NCI-H2196 treated with DMSO at 0.1 percent for 48 hours (cell line): ENCODE data around the gene CAMK2D.

Experiments used
- DNase-seq: peaks from one replicate; lab custom pipeline; 2025; ENCODE audit not compliant: unreplicated experiment; lab: John Stamatoyannopoulos, UW

The CAMK2D gene

GRCh38 chr4:113643505-113643904 is 118.0 kb downstream of the CAMK2D start:
- DNase-seq: no peak

GRCh38 chr4:113641025-113641431 is 120.5 kb downstream of the CAMK2D start:
- DNase-seq: no peak

DNA sequence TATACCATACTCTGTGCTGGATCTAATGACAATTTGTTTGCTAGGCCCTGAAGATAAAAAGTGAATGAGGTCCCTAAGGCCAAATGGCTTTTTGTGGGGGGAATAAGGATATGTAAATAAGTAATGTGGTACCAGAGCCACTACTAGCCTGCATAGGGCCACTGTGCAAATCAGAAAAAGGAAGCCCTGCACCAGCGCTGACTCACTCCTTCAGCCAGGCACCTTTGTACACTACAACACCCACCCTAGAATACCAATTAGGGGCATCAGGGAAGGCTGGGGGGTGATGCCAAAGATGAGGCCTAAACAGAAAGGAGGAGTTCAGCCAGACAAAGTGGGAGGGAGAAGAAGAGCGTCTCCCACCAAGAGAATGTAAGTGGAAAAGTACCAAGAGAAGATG is 122.2 kb downstream of the CAMK2D start:
- no peak for DNase-seq

DNA sequence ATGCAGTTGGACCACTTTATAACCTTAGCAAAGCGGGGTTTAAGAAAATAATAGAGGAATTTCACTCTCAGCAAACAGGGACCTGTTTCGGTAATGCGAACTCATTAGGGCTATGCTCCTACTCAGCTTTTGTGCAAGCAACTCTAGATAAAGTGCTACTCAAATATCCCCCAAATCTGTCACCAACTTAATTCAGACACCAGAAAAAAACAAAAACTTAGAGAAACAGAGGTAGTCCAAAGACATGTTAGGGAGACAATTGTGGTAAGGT is 123.0 kb downstream of the CAMK2D start:
- no peak for DNase-seq

GRCh38 chr4:113637823-113638561 is 123.5 kb downstream of the CAMK2D start:
- DNase-seq: no peak

DNA sequence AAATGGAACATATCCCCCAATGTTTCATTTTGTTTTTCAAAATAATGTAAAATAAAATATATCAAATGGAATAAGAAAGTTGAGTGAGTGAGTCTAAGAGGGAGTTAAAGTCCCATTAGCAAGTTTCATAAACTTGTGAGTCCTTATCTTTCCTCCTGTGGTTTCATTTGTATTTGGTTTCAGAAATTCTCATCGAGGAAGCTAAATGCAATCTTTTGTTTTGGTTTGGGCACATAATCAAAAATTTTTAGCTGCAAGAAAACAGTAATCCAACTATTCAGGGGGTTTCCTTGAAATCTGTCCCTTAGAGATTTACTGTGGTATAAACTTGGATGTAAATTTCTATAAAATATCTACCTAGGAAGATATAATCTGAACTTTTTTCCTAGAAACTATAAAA is 124.2 kb downstream of the CAMK2D start:
- DNase-seq: no peak

DNA sequence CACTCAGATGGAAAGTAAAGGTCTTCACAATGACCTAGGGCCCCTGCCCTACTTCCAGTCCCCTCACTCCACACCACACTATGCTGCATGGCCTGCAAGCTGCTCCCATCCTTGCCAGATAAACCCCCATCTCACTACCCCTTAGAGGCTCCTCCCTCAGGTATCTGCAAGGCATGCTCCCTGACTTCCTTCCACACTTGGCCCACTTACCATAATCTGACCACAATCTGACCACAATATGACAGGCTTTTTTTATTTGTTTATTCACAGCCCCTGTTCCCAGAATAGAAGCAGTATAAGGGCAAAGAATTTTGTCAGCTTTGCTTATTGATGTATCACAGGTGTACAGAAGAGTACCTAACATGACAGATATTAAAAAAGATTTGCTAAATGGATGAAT is 124.7 kb downstream of the CAMK2D start:
- DNase-seq: no peak

DNA sequence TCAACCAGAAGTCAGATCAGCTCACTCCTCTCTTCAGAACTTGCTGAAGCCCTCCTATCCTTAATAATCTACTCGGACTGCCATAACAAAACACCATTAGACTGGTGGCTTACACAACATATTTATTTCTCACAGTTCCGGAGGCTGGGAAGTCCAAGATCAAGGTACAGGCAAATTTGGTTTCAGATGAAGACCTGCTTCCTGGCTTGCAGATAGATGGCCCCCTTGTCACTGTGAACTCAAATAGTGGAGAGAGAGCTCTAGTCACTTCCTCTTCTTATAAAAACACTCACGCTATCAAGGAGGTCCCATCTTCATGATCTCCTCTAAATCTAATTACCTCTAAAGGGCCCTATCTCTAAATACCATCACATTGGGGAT is 125.1 kb downstream of the CAMK2D start:
- DNase-seq: no peak

DNA sequence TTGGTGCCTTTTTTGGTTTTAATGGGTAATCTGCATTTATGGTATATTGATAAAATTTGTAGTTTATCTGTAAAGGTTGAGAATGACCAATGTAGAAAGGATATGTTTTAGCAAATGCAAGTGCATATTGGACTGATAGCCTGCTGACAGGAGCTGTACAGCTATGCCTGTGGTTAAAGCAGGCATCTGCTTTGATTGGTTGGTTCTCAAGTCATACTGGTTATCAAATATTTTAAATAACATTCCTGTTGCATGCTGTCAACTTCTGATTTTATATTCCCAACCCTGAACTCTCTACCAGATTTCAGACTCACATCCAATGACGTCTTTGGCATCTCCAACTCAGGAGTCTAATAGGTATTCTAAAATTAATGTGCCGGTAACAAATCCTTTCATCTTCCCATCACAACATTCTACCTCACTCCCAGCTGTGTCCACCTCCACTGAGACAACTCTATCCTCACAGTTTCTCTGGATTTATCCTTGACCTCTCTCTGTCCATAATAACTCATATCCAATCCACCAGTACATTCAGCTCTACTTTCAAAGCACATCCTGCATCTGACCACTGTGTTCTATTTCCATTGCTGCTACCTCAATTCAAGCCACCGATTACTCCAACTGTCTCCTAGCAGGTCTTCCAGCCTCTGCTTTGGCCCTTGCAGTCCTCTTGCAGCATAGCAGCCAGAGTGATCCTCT is 125.7 kb downstream of the CAMK2D start:
- DNase-seq: no peak

DNA sequence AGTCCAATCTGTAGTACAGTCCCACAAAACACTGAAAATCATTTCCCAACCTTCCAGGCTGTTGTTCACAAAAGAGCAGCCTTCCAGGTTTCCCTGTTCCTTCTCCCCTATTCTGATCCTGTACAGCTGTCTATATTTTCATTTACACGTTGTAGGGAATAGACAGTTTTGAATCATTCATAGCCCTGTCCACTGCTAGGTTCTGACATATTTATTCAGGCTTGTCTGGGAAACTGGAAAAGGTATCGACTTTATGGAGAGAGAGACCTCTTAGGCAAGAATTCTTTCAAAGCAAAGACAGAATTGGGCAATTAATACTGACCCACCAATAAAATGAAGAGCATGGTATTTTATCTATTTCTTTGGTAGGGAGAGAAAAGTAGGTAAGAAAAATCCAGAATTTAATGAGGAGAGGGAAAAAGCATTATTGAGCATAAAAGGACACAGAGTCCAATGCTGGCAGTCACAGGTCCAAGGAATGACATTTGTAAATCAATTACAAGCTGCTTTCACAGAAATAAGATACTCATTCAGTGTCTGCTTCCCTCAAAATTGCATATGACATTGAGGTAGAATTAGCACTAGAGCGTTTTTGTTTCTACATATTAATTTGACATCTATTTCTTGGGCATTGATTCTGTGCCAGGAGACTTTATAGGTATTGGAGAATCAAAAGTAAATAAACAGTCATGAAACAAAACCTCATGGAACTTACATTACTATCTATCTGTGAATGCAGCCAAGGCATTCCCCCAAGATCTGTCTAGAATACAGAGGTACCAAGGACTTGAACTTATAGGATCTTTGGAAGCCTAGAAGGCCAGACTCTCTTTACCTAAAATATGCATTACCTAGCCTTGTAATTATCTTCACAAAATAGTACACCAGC is 127.2 kb downstream of the CAMK2D start:
- DNase-seq: no peak

DNA sequence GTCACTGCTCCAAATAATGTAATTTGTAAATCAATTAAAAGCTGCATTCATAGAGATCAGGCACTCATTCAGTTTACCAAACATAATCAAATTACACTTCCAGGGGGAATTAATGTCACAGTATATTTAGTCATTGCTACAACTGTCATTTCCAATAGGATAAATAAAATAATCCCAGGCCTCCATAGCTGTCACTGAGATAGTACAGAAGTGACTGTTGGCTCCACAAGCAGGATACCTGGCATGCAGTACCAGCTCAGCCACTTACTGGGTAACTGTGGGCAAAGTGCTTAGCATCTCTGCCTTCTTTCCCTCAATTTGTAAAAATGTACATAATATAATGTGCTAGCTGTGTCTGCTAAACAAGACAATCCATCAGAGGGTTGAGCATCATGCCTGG is 128.1 kb downstream of the CAMK2D start:
- no peak for DNase-seq

- no peak for DNase-seq
These were observed 132.8 kb downstream of the CAMK2D start for GRCh38 chr4:113628711-113629110.

DNA sequence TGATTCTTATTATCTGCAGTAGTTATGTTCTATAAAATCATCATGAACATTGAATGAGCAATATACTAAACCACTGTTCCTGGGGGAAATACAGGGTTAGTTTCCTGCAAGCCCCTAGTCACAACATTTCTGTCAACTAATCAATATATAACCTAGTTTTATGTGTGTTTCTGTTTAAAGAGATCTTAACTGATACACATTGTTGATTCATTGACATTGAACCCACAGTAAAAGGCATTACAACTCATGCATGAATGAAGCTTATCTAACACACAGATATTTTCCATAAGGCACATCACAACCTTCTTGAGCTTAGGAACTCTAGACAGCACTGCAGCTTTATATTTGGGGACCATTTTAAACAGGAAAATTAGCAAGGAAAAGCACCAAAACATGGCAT is 134.2 kb downstream of the CAMK2D start:
- DNase-seq: no peak

DNA sequence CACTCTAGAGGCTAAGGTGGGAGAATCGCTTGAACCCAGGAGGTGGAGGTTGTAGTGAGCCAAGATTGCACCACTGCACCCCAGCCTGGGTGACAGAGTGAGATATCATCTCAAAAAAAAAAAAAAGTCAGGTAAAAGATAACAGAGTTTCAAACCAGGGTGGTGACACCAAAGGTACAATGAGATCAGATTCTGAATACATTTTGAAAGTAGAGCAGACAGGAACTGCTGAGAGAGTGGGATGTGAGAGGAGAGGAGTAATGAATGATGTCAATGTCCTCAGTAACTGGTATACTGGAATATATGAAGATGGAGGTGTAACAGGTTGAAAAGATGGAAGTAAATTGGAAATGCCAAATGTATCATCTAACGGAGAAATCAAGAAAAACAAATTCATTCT is 135.6 kb downstream of the CAMK2D start:
- DNase-seq: no peak

GRCh38 chr4:113623274-113623894 is 138.2 kb downstream of the CAMK2D start:
- DNase-seq: no peak

DNA sequence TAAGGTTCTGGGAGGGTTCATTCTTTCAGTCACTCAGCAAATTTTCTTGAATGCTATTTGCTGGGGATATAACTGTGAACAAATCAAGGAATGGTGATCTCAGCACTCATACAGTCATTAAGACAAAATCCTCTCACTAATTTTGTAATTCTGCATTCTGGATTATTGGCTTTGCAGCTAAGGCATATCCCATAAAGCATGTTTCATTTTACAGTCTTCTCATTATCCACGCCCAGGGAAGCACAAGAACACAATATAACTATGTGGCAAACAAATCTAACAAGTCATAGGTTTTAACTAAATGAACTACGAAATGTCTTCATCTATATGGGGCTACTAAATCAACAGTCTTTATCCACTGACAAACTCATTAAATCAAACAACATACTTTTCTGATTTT is 139.9 kb downstream of the CAMK2D start:
- DNase-seq: no peak

DNA sequence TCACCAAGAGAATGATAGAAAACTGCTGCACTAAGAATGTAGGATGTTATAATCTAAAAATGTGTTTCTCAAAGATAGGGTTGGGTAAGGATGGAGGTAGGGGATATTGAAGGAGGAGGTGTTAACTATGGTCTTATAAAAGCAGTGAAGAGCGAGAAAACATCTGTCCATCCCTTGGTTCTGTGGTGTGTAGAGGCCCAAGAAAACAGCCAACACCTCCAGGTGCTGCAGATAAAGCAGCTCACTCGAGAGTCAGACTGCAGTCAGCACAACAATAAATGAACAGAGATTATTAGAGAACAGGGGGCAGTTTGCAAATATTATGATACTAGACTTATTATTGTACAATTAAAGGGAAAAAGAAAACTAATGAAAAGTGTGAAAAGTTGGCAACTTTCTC is 141.5 kb downstream of the CAMK2D start:
- DNase-seq: no peak

GRCh38 chr4:113619526-113619925 is 142.0 kb downstream of the CAMK2D start:
- no peak for DNase-seq

GRCh38 chr4:113618205-113618604 is 143.3 kb downstream of the CAMK2D start:
- DNase-seq: no peak

DNA sequence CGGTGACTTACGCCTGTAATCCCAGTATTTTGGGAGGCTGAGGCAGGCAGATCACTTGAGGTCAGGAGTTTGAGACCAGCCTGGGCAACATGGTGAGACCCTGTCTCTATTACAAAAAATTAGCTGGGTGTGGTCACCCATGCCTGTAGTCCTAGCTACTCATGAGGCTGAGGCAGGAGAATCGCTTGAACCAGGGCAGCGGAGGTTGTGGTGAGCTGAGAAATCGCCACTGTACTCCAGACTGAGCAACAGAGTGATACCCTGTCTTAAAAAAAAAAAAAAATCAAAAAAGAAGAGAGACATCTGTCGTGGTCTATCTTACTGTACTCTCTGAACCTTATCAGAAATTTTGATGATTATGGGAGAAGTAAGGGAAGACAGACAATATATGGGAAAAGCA is 144.3 kb downstream of the CAMK2D start:
- DNase-seq: no peak

GRCh38 chr4:113616443-113616842 is 145.1 kb downstream of the CAMK2D start:
- no peak for DNase-seq

DNA sequence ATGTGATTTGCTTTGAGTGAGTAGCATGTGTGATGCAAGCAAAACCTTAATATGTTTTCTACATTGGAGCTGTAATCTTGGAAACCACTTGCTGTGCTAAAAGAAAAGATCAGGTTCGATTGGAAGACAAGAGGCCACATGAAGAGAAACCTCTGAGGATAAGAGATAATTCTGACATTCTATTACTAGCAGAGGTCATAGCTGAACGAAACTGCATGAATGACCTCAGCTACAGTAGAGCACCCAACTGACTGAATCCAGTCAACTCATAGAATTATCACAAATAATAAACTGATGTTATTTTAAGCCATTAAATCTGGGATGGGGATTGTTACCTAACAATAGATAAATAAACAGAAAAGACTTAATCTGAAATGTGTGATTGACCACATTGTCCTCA is 147.1 kb downstream of the CAMK2D start:
- no peak for DNase-seq
